ENCODE measurements around the gene LMAN2. TPM values are rescaled to one million over a fixed set of nuclear protein-coding genes. Genes with fewer than 3 reads are reported as not detected.

Gene LMAN2
- total RNA-seq, 1 donor from 2014 or later: 166 TPM

DNA sequence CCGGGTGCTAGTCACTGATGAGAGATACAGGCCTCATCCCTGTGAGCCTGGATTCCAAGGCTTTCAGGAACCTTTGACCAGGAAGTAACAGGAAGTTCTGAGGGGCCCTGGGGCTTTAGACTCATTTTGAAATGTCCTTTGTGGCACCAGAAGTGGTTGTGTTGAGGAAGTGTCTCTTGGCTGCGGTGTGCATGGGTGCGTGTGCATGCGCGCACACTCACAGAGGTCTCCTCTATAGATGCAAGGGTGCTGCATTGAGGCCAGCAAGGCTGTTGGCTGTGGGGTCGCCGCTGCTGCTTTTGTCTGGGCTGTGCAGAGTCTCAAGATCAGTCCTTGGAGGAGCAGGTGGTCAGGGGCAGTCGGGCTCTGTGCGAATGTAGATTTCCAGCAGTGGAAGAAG is 55.5 kb downstream of the LMAN2 start:
- no peaks in the 10 kb centered on the region for H3K27me3 ChIP-seq
- no peak overlapping the region for H3K4me3 ChIP-seq
- TF ChIP-seq POLR2AphosphoS5 (IDR thresholded peaks at IDR 0.05; ENCODE audit: insufficient read depth in 1 of 2, low read depth in 1 of 2): peak in 1 of 2 donors; percentile 13
- TF ChIP-seq, protein P1, sequence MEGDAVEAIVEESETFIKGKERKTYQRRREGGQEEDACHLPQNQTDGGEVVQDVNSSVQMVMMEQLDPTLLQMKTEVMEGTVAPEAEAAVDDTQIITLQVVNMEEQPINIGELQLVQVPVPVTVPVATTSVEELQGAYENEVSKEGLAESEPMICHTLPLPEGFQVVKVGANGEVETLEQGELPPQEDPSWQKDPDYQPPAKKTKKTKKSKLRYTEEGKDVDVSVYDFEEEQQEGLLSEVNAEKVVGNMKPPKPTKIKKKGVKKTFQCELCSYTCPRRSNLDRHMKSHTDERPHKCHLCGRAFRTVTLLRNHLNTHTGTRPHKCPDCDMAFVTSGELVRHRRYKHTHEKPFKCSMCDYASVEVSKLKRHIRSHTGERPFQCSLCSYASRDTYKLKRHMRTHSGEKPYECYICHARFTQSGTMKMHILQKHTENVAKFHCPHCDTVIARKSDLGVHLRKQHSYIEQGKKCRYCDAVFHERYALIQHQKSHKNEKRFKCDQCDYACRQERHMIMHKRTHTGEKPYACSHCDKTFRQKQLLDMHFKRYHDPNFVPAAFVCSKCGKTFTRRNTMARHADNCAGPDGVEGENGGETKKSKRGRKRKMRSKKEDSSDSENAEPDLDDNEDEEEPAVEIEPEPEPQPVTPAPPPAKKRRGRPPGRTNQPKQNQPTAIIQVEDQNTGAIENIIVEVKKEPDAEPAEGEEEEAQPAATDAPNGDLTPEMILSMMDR (IDR thresholded peaks at IDR 0.05): no peak
- H3K36me3 ChIP-seq: peaks cover 0 to 47% of the 10 kb centered on the region in 2 donors
- no peak overlapping the region for H3K27ac ChIP-seq
- H3K4me1 ChIP-seq: peaks cover 28% of the 10 kb centered on the region
- intact Hi-C loops (cut with DNase I): no loop called here
- DNase-seq (ENCODE audit: extremely low spot score in 2 of 2): no peak
- no peaks in the 10 kb centered on the region for H3K9me3 ChIP-seq

DNA sequence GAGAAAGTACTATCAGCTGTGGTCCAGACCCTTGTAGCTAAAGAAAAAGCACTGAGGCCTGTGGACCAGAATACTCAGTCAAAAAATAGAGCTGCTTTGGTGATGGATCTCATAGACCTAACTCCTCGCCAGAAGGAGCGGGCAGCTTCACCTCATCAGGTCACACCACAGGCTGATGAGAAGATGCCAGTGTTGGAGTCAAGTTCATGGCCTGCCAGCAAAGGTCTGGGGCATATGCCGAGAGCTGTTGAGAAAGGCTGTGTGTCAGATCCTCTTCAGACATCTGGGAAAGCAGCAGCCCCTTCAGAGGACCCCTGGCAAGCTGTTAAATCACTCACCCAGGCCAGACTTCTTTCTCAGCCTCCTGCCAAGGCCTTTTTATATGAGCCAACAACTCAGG is 56.8 kb downstream of the LMAN2 start:
- peaks cover 0 to 57% of the 10 kb centered on the region in 2 donors for H3K36me3 ChIP-seq
- TF ChIP-seq POLR2A (IDR thresholded peaks at IDR 0.05): no peak
- TF ChIP-seq, protein P1 (IDR thresholded peaks at IDR 0.05): no peak
- TF ChIP-seq POLR2AphosphoS5 (IDR thresholded peaks at IDR 0.05; ENCODE audit: insufficient read depth in 1 of 2, low read depth in 1 of 2): no peak
- no peak overlapping the region for H3K4me3 ChIP-seq
- intact Hi-C loops (cut with DNase I): no loop called here
- H3K27me3 ChIP-seq: no peaks in the 10 kb centered on the region
- peaks cover 15% of the 10 kb centered on the region for H3K4me1 ChIP-seq
- no peaks in the 10 kb centered on the region for H3K9me3 ChIP-seq
- no peak overlapping the region for H3K27ac ChIP-seq
- no peak for DNase-seq (ENCODE audit: extremely low spot score in 2 of 2)

DNA sequence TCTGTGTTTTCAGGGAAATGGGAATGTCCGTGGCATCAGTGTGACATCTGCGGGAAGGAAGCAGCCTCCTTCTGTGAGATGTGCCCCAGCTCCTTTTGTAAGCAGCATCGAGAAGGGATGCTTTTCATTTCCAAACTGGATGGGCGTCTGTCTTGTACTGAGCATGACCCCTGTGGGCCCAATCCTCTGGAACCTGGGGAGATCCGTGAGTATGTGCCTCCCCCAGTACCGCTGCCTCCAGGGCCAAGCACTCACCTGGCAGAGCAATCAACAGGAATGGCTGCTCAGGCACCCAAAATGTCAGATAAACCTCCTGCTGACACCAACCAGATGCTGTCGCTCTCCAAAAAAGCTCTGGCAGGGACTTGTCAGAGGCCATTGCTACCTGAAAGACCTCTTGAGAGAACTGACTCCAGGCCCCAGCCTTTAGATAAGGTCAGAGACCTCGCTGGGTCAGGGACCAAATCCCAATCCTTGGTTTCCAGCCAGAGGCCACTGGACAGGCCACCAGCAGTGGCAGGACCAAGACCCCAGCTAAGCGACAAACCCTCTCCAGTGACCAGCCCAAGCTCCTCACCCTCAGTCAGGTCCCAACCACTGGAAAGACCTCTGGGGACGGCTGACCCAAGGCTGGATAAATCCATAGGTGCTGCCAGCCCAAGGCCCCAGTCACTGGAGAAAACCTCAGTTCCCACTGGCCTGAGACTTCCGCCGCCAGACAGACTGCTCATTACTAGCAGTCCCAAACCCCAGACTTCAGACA is 57.5 kb downstream of the LMAN2 start:
- peaks cover 0 to 62% of the 10 kb centered on the region in 2 donors for H3K36me3 ChIP-seq
- no peak overlapping the region for H3K4me3 ChIP-seq
- H3K4me1 ChIP-seq: peaks cover 9% of the 10 kb centered on the region
- intact Hi-C loops (cut with DNase I): no loop called here
- TF ChIP-seq POLR2AphosphoS5 (IDR thresholded peaks at IDR 0.05; ENCODE audit: insufficient read depth in 1 of 2, low read depth in 1 of 2): no peak
- TF ChIP-seq, protein P1 (IDR thresholded peaks at IDR 0.05): no peak
- no peak for TF ChIP-seq POLR2A (IDR thresholded peaks at IDR 0.05)
- H3K27me3 ChIP-seq: no peaks in the 10 kb centered on the region
- no peak overlapping the region for H3K27ac ChIP-seq
- DNase-seq (ENCODE audit: extremely low spot score in 2 of 2): no peak
- no peaks in the 10 kb centered on the region for H3K9me3 ChIP-seq

DNA sequence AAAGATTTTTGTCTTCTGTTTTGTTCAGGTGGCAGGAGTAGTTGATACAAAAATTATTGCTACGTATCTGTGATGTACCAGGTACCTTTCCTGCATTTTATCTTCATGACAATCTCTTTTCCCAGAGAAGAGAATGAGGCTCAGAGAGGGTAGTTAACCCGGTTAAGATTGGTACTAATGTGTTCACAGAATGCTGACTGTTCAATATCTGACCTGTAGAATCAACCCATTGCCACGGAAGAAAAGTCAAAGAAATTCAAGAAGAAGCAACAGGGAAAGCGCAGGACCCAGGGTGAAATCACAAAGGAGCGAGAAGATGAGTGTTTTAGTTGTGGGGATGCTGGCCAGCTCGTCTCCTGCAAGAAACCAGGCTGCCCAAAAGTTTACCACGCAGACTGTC is 59.7 kb downstream of the LMAN2 start:
- no peaks in the 10 kb centered on the region for H3K27me3 ChIP-seq
- peaks cover 5% of the 10 kb centered on the region for H3K4me1 ChIP-seq
- TF ChIP-seq, protein P1 (IDR thresholded peaks at IDR 0.05): no peak
- TF ChIP-seq POLR2AphosphoS5 (IDR thresholded peaks at IDR 0.05; ENCODE audit: insufficient read depth in 1 of 2, low read depth in 1 of 2): no peak
- no peak for TF ChIP-seq POLR2A (IDR thresholded peaks at IDR 0.05)
- no peak overlapping the region for H3K4me3 ChIP-seq
- peaks cover 0 to 83% of the 10 kb centered on the region in 2 donors for H3K36me3 ChIP-seq
- intact Hi-C loops (cut with DNase I): no loop called here
- H3K27ac ChIP-seq: no peak overlapping the region
- H3K9me3 ChIP-seq: no peaks in the 10 kb centered on the region
- no peak for DNase-seq (ENCODE audit: extremely low spot score in 2 of 2)
